GM12892 (cell line): Measurements from ENCODE around the gene SLC35B1.

Source experiments
- POLR2AphosphoS5 ChIP-seq: IDR thresholded peaks from 2 replicates; pipeline ENCODE4 v1.6.1; 2011; ENCODE audit warnings: low read depth, low read length, control low read depth
- TAF1 ChIP-seq: IDR thresholded peaks from 2 replicates; pipeline ENCODE4 v1.6.1; 2011; ENCODE audit warnings: low read depth, mild to moderate bottlenecking, control low read depth, low read length, borderline replicate concordance

- no peak for TF ChIP-seq POLR2AphosphoS5
- TF ChIP-seq TAF1: no peak
Observed at GRCh38 chr17:49670002-49670401, 37.8 kb downstream of the SLC35B1 start.
